Measurements from ENCODE around the gene FLOT1.
"Not testable (repeated sequence)": the region's sequence is repeated elsewhere in the genome, so short reads cannot be mapped to it uniquely, and the experiment has no call there.

FLOT1 gene

DNA sequence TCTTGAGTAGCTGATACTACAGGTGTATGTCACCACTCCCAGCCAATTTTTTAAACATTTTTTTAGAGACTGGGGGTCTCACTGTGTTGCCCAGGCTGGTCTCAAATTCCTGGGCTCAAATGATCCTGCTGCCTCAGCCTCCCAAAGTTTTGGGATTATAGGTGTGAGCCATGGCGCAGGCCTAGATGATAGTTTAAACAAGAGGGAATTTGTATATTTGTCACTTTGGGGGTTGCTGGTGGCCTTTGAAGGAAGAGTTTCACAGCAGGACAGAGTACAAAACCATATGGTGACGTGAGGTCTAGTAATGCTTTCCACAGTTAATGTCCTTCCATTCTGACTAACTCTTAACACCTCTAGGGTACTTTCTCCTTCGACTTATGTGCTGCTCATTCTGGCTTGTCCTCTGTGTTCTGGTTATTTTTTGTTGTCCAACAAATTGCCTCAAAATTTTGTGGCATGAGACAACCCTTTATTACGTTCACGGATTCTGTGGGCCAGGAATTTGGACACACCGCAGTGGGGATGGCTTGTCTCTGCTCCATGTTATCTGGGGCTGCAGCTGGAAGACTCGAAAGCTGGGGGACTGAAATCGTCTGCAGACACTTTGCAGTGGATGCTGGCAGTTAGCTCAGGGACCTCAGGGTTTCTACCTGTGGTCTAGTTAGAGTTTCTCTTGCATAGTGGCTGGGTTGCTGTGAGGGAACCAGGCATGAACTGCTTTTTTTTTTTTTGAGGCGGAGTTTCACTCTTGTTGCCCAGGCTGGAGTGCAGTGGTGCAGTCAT, 24.9 kb upstream of the FLOT1 start:
- DNase-seq, result peak in 1 of 2 donors; percentile 30

GRCh38 chr6:30766461-30767157, 24.1 kb upstream of the FLOT1 start:
- no peak for DNase-seq

GRCh38 chr6:30765495-30765894, 23.0 kb upstream of the FLOT1 start:
- not testable (repeated sequence) for DNase-seq

GRCh38 chr6:30764490-30765043, 22.1 kb upstream of the FLOT1 start:
- not testable (repeated sequence) for DNase-seq

GRCh38 chr6:30763618-30764489, 21.4 kb upstream of the FLOT1 start:
- DNase-seq, result no peak

GRCh38 chr6:30763155-30763617, 20.7 kb upstream of the FLOT1 start:
- no peak for DNase-seq

- DNase-seq, result no peak
Measured at GRCh38 chr6:30761791-30762429, 19.4 kb upstream of the FLOT1 start.

GRCh38 chr6:30760549-30760948, 18.1 kb upstream of the FLOT1 start:
- DNase-seq, result no peak

DNA sequence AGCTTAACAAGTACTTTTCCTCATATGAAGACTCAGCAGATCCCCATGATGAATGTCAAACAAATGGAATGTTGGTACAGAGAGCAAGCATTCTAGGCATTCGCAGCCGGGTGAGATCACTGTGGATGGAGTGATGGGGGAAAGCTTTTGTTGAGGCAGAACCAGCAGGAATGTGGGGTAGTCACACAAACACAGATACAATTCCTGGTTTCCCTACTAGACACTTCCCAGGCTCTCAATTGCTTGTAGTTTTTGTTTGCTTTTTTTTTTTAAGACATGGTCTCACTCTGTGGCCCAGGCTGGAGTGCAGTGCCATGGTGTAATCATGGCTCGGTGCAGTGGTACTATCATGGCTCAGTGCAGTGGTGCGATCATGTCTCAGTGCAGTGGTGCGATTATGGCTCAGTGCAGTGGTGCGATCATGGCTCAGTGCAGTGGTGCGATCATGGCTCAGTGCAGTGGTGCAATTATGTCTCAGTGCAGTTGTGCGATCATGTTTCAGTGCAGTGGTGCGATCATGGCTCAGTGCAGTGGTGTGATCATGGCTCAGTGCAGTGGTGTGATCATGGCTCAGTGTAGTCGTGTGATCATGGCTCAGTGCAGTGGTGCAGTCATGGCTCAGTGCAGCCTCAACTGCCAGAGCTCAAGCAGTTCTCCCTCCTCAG, 17.2 kb upstream of the FLOT1 start:
- no peak for DNase-seq

DNA sequence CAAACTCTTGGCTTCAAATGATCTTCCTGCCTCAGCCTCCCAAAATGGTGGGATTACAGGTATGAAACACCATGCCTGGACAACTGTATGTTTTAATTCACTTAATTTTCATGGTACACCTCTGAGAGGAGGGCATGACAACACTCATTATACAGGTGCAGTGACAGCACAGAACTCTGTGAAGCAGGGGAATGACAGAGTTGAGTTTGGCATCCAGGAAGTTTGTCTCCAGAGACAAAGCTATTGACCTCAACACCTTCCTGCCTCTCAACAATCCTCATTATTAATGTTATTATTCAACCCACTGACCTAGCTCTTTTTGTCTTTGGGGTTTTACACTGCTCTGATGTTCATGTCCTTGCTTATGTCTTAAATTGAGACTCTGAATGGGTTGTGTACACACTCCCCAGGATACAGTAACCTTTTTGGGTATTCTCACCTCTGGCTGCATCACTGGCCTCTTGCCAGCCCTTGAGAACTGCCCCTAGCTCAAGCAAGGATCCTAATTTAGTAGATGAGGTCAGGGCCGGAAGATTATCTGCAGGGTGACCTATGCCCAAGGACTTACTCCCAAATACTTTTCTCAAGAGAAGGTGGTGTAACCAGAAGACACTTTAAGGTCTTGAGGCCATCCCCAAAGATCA, 14.9 kb upstream of the FLOT1 start:
- no peak for DNase-seq

- DNase-seq, result not testable (repeated sequence)
Measured at GRCh38 chr6:30756405-30757003, 14.0 kb upstream of the FLOT1 start.

DNA sequence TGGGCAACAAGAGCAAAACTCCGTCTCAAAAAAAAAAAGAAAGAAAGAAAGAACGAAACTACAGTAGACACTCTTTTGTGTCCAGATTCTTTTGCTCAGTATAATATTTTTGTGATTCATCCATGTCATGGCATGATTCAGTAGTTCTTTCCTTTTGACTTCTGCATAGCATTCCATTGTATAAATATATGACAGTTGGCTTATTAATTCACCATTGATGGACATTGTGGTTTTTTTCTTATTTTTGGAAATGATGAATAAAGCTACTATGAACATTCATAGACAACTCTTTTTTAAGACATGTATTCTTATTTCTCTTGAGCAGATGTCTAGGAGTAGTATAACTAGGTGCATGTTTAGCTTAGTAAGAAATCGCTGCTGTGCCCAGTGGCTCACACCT, 12.1 kb upstream of the FLOT1 start:
- no peak for DNase-seq

DNA sequence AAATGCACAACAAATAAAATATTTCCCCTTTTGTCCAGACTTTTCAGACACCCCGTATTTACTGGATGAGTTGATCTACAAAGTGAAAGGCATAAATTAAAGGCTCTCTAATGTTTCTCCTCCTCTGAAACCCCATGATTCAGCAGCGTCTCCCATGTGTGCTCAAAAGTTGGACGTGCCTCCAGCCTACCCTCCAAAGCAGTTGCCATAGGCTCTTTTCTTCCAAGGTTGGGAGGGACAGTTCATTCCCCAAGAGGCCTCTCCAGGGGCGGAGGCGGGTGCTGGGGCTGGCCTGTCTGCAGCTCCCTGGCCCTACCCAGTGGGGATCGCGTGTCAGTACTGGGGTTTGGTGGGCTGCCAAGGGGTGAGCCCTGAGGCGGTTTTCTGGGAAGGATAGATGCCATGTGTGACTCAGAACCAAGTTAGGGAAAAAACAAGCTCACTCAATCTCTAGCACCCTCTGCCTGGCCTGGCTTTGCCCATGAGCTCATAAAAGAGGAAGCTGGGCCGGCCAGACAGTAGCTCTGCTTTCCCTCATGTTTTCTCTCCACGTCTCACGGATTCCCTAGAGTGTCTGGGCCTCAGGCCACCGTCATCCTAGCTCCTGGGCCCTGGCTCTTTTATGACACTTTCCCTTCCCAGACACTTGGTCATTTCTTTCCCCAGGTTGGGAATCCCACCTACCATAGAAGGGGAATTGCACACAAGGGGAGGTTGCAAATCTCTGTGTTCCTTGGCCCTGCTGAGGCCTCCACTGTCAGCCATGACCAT, 9.9 kb upstream of the FLOT1 start:
- DNase-seq, result no peak

DNA sequence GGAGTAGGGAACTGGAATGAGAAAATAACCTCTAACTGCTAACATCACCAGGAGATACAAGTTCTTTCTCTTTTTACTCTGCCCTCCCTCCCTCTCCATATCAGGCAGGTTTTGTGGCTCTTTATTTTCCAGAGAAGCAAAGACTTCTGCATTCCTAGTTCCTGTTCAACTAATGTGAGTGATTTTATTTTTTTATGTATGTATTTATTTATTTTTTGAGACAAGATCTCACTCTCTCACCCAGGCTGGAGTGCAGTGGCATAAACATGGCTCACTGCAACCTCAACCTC, 7.8 kb upstream of the FLOT1 start:
- DNase-seq, result no peak

- no peak for DNase-seq
Measured at GRCh38 chr6:30749554-30750378, 7.3 kb upstream of the FLOT1 start.

DNA sequence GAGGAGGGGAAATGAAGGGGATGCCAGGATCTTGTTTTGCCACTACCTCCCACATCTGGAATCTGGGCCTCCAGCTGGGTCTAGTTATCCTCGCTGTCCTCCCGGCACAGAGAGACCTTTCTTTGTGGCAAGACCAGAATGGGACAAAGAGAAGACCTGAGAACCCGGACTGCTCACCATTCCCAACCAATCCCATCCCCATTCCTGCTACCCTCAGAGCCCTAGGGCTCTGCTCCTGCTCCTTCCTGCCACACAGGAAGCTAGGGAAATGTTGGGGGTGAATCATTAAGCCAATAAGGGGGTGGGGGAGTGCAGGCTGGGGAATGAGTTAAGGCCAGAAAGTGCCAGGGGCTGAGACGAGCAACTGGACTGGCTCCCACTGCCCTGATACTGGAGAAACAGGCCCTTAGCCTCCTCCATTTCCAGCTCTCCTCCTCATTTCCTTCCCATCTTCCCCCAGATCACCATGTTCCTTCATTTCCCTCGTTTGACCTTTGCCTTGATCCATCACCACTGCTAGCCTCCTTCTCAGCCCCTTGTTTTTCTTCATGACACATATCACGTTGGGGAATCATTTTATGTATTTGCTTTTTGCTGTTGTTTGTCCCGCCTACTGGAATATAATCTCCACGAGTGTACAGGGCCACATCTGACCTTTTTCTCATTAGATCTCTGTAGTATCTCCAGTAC, 6.5 kb upstream of the FLOT1 start:
- DNase-seq, result no peak

GRCh38 chr6:30747902-30748769, 5.6 kb upstream of the FLOT1 start:
- DNase-seq, result no peak

DNA sequence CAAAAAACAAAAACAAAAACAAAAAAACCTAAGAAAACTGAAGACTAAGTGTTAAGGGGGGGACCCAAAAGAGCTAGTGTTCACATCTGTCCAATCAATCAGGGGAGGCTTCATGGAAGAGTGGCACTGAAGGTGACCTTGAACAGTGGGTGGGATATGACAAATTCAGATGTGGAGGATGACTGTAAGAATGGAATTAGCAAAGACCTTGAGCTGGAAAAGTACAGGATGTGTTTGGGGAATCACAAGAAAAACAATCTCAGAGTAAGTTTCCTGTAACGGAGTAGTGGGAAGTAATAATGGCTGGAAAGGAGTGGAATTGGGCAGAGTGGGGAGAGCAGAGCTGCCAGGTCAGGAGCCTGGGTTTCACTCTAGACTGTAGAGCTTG, 4.8 kb upstream of the FLOT1 start:
- DNase-seq, result no peak

All from stimulated activated CD4-positive, alpha-beta T cell treated with anti-CD3 and anti-CD28 coated beads, Interleukin-2, amount 100 ng/mL, for 24 hours (primary cell).